ENCODE data around the gene TLR9.

TLR9 gene

DNA sequence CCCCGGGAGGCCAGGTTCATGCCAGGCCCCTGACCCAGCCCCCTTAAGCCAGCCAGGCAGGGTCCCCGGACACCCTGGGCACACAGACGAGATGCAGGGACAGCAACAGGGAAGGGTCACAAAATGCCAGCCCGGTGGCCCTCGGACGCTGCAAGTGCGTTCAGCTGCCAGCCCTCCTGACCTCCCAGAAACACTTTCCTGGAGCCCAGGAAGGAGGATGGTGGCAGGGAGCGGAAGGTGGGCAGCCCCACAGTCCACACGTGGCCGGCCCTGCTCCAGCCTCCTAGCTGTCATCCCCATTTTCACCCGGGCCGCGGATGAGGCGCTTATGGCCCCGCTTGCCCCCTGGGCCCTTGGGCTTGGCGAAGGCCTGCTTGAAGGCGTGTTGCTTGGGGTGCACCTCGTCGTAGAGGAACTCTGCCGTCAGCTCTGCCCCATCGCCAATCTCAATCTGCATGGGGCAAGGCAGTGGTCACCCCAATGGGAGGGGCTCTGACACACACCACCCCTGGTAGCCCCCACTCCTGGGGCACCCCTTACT lies 3.4 kb upstream of the TLR9 start:
- Histone ChIP-seq H3K36me3 (ENCODE audit: control insufficient read depth, insufficient read depth, low read length) (peaks cover 8% of the 10 kb centered on the region), H3K9ac (ENCODE audit: low read length) (no peak overlapping the region)
- no peak for DNase-seq

DNA sequence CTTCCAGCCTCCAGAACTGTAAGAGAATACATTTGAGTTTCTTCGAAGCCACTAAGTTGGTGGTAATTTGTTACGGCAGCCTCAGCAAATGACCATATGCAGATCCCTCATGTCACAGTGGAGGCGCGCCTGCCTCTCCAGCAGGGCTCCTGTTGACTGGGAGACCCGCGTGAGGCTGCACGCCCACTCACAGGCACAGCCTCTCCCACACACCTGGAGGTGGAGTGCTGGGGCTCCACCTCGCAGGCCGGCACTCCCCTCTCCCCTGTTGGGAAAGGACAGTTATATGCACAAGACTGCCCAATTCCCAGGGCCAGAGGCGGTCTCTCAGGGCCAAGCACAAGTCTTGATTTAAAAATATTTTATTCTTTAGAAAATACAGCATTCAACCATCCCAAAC lies 2.8 kb upstream of the TLR9 start:
- no peak overlapping the region for H3K9ac ChIP-seq (ENCODE audit: low read length)
- no peak overlapping the region for H2BK5ac ChIP-seq (ENCODE audit: low read length)
- no peak overlapping the region for H3K4me2 ChIP-seq (ENCODE audit: low read length)
- no peaks in the 10 kb centered on the region for H3K79me2 ChIP-seq (ENCODE audit: control insufficient read depth, insufficient read depth, low read length)
- no peak overlapping the region for H3K18ac ChIP-seq (ENCODE audit: low read length)
- H4K5ac ChIP-seq (ENCODE audit: low read length), result no peak overlapping the region
- no peaks in the 10 kb centered on the region for H3K27me3 ChIP-seq (ENCODE audit: insufficient read depth, low read length, poor library complexity)
- no peak overlapping the region for H3K4me3 ChIP-seq (ENCODE audit: low read length)
- WGBS (ENCODE audit: extremely low coverage, insufficient coverage, low lambda C conversion rate), result no CpG with 5 or more reads among the region's 10 CpGs
- H2BK15ac ChIP-seq (replicated peaks; ENCODE audit: low read depth), result no peak overlapping the region
- no peak for DNase-seq
- H2BK120ac ChIP-seq (ENCODE audit: low read depth, low read length), result no peak overlapping the region
- H3K4me1 ChIP-seq (ENCODE audit: control insufficient read depth, low read depth, low read length), result no peaks in the 10 kb centered on the region
- no peak overlapping the region for H3K56ac ChIP-seq (ENCODE audit: low read length)
- no peak overlapping the region for H3K4ac ChIP-seq (ENCODE audit: low read depth, low read length)
- no peak overlapping the region for H3K27ac ChIP-seq (ENCODE audit: low read depth, low read length)
- no peak overlapping the region for H4K8ac ChIP-seq (ENCODE audit: low read depth, low read length)
- H3K79me1 ChIP-seq (ENCODE audit: low read length), result no peaks in the 10 kb centered on the region
- H3K36me3 ChIP-seq (ENCODE audit: control insufficient read depth, insufficient read depth, low read length), result peaks cover 8% of the 10 kb centered on the region
- no peak overlapping the region for H3K23ac ChIP-seq (ENCODE audit: low read length)
- H2AK5ac ChIP-seq (ENCODE audit: low read length), result no peak overlapping the region

More for the DNA sequence above, 3.4 kb upstream of the TLR9 start:
- Histone ChIP-seq H3K27ac (ENCODE audit: low read depth, low read length) (no peak overlapping the region), H3K4me1 (ENCODE audit: control insufficient read depth, low read depth, low read length) (no peaks in the 10 kb centered on the region), H3K27me3 (ENCODE audit: insufficient read depth, low read length, poor library complexity) (no peaks in the 10 kb centered on the region), H3K4me3 (ENCODE audit: low read length) (no peak overlapping the region), H3K79me2 (ENCODE audit: control insufficient read depth, insufficient read depth, low read length) (no peaks in the 10 kb centered on the region), H3K4ac (ENCODE audit: low read depth, low read length) (no peak overlapping the region), H3K18ac (ENCODE audit: low read length) (no peak overlapping the region), H3K23ac (ENCODE audit: low read length) (no peak overlapping the region), H2BK5ac (ENCODE audit: low read length) (no peak overlapping the region), H2AK5ac (ENCODE audit: low read length) (no peak overlapping the region), H4K5ac (ENCODE audit: low read length) (no peak overlapping the region), H3K4me2 (ENCODE audit: low read length) (no peak overlapping the region), H2BK120ac (ENCODE audit: low read depth, low read length) (no peak overlapping the region), H2BK15ac (replicated peaks; ENCODE audit: low read depth) (no peak overlapping the region), H3K56ac (ENCODE audit: low read length) (no peak overlapping the region), H3K79me1 (ENCODE audit: low read length) (no peaks in the 10 kb centered on the region), H4K8ac (ENCODE audit: low read depth, low read length) (no peak overlapping the region)
- WGBS (ENCODE audit: extremely low coverage, insufficient coverage, low lambda C conversion rate), result no CpG with 5 or more reads among the region's 21 CpGs

- Histone ChIP-seq H3K36me3 (ENCODE audit: control insufficient read depth, insufficient read depth, low read length) (peaks cover 8% of the 10 kb centered on the region), H3K27ac (ENCODE audit: low read depth, low read length) (no peak overlapping the region), H3K27me3 (ENCODE audit: insufficient read depth, low read length, poor library complexity) (no peaks in the 10 kb centered on the region), H3K23ac (ENCODE audit: low read length) (no peak overlapping the region), H3K4me2 (ENCODE audit: low read length) (no peak overlapping the region), H2AK5ac (ENCODE audit: low read length) (no peak overlapping the region), H3K4me1 (ENCODE audit: control insufficient read depth, low read depth, low read length) (no peaks in the 10 kb centered on the region), H3K4ac (ENCODE audit: low read depth, low read length) (no peak overlapping the region), H2BK5ac (ENCODE audit: low read length) (no peak overlapping the region), H3K79me1 (ENCODE audit: low read length) (no peaks in the 10 kb centered on the region), H2BK15ac (replicated peaks; ENCODE audit: low read depth) (no peak overlapping the region), H3K18ac (ENCODE audit: low read length) (no peak overlapping the region), H3K4me3 (ENCODE audit: low read length) (no peak overlapping the region), H2BK120ac (ENCODE audit: low read depth, low read length) (no peak overlapping the region), H3K79me2 (ENCODE audit: control insufficient read depth, insufficient read depth, low read length) (no peaks in the 10 kb centered on the region), H4K5ac (ENCODE audit: low read length) (no peak overlapping the region), H4K8ac (ENCODE audit: low read depth, low read length) (no peak overlapping the region), H3K56ac (ENCODE audit: low read length) (no peak overlapping the region), H3K9ac (ENCODE audit: low read length) (no peak overlapping the region)
- no CpG with 5 or more reads among the region's 7 CpGs for WGBS (ENCODE audit: extremely low coverage, insufficient coverage, low lambda C conversion rate)
- DNase-seq, result no peak
Observed at GRCh38 chr3:52227766-52228165, 2.3 kb upstream of the TLR9 start.

GRCh38 chr3:52227117-52227516 lies 1.7 kb upstream of the TLR9 start:
- no peak overlapping the region for H4K5ac ChIP-seq (ENCODE audit: low read length)
- no CpG with 5 or more reads among the region's 4 CpGs for WGBS (ENCODE audit: extremely low coverage, insufficient coverage, low lambda C conversion rate)
- H3K56ac ChIP-seq (ENCODE audit: low read length), result no peak overlapping the region
- H3K4me3 ChIP-seq (ENCODE audit: low read length), result no peak overlapping the region
- no peak overlapping the region for H2BK120ac ChIP-seq (ENCODE audit: low read depth, low read length)
- H2BK15ac ChIP-seq (replicated peaks; ENCODE audit: low read depth), result no peak overlapping the region
- no peak overlapping the region for H3K9ac ChIP-seq (ENCODE audit: low read length)
- H3K27me3 ChIP-seq (ENCODE audit: insufficient read depth, low read length, poor library complexity), result no peaks in the 10 kb centered on the region
- H3K4me2 ChIP-seq (ENCODE audit: low read length), result no peak overlapping the region
- no peak overlapping the region for H2BK5ac ChIP-seq (ENCODE audit: low read length)
- H3K79me2 ChIP-seq (ENCODE audit: control insufficient read depth, insufficient read depth, low read length), result no peaks in the 10 kb centered on the region
- H3K18ac ChIP-seq (ENCODE audit: low read length), result no peak overlapping the region
- no peak for DNase-seq
- no peak overlapping the region for H3K4ac ChIP-seq (ENCODE audit: low read depth, low read length)
- no peaks in the 10 kb centered on the region for H3K4me1 ChIP-seq (ENCODE audit: control insufficient read depth, low read depth, low read length)
- no peaks in the 10 kb centered on the region for H3K79me1 ChIP-seq (ENCODE audit: low read length)
- no peak overlapping the region for H2AK5ac ChIP-seq (ENCODE audit: low read length)
- no peak overlapping the region for H4K8ac ChIP-seq (ENCODE audit: low read depth, low read length)
- no peak overlapping the region for H3K23ac ChIP-seq (ENCODE audit: low read length)
- H3K27ac ChIP-seq (ENCODE audit: low read depth, low read length), result no peak overlapping the region
- peaks cover 8% of the 10 kb centered on the region for H3K36me3 ChIP-seq (ENCODE audit: control insufficient read depth, insufficient read depth, low read length)

GRCh38 chr3:52226229-52226817 lies 878 bp upstream of the TLR9 start:
- H2BK120ac ChIP-seq (ENCODE audit: low read depth, low read length), result no peak overlapping the region
- H2AK5ac ChIP-seq (ENCODE audit: low read length), result no peak overlapping the region
- no peak overlapping the region for H4K8ac ChIP-seq (ENCODE audit: low read depth, low read length)
- no peak overlapping the region for H3K23ac ChIP-seq (ENCODE audit: low read length)
- no peak overlapping the region for H3K56ac ChIP-seq (ENCODE audit: low read length)
- no peak overlapping the region for H3K4ac ChIP-seq (ENCODE audit: low read depth, low read length)
- no CpG with 5 or more reads among the region's 5 CpGs for WGBS (ENCODE audit: extremely low coverage, insufficient coverage, low lambda C conversion rate)
- H3K79me2 ChIP-seq (ENCODE audit: control insufficient read depth, insufficient read depth, low read length), result no peaks in the 10 kb centered on the region
- H4K5ac ChIP-seq (ENCODE audit: low read length), result no peak overlapping the region
- no peaks in the 10 kb centered on the region for H3K79me1 ChIP-seq (ENCODE audit: low read length)
- H3K4me3 ChIP-seq (ENCODE audit: low read length), result no peak overlapping the region
- DNase-seq, result no peak
- no peak overlapping the region for H3K9ac ChIP-seq (ENCODE audit: low read length)
- H3K18ac ChIP-seq (ENCODE audit: low read length), result no peak overlapping the region
- no peaks in the 10 kb centered on the region for H3K27me3 ChIP-seq (ENCODE audit: insufficient read depth, low read length, poor library complexity)
- no peak overlapping the region for H3K4me2 ChIP-seq (ENCODE audit: low read length)
- H3K27ac ChIP-seq (ENCODE audit: low read depth, low read length), result no peak overlapping the region
- H3K36me3 ChIP-seq (ENCODE audit: control insufficient read depth, insufficient read depth, low read length), result peaks cover 8% of the 10 kb centered on the region
- H2BK15ac ChIP-seq (replicated peaks; ENCODE audit: low read depth), result no peak overlapping the region
- H3K4me1 ChIP-seq (ENCODE audit: control insufficient read depth, low read depth, low read length), result no peaks in the 10 kb centered on the region
- no peak overlapping the region for H2BK5ac ChIP-seq (ENCODE audit: low read length)

Measured in mesendoderm (in vitro differentiated cells).